K562 (cell line): Measurements from ENCODE around the gene MOK. TPM values are rescaled to one million over a fixed set of nuclear protein-coding genes. Genes with fewer than 3 reads are reported as not detected.
"Not testable (repeated sequence)": the region's sequence is repeated elsewhere in the genome, so short reads cannot be mapped to it uniquely, and the experiment has no call there.

ENCODE experiments used
- ATAC-seq: fragments of 200-7000 bp; cut with Tn5 transposase; 3 replicates; pipeline ENCODE4 v1.9.1; 2020; ENCODE audit warnings: moderate library complexity
- BruUV-seq: library from RNA; stranded (reverse); fragments of 400-500 nt; replicated peaks from 2 replicates; lab custom pipeline; 2021; lab: Mats Ljungman, UMichigan
- CTCF ChIA-PET: fragments of 300-600 bp; formaldehyde crosslinking; extraction: SDS; loops from one replicate; lab custom pipeline; 2021; ENCODE audit warnings: low intra/inter-chr PET ratio; lab: Yijun Ruan, JAX
- POLR2A ChIA-PET: fragments of 300-600, 350-650 bp; sonication (Branson Sonifier 250); formaldehyde crosslinking; extraction: SDS; loops from one replicate; lab custom pipeline; 2021; ENCODE audit warnings: antibody characterized with exemption, inconsistent platforms; lab: Yijun Ruan, JAX
- DNase-seq, 4 experiments: peaks; one replicate each; pipeline versions ENCODE4 v3.0.0 to v3.0.0-alpha.2; 2011 to 2018; ENCODE audit warnings: low spot score in 3 of 4, mixed read lengths in 3 of 4; ENCODE audit errors: extremely low read depth in 1 of 4
- FAIRE-seq: peaks from 2 replicates; lab custom pipeline; 2011; peaks lifted over from hg19 to GRCh38; lab: Jason Lieb, UNC
- H2AFZ ChIP-seq: 2 replicates; pipeline ENCODE4 v1.6.0; 2011; ENCODE audit warnings: low read depth, low read length, control low read depth, inconsistent platforms
- H3K27ac ChIP-seq: fragments of 200-600 bp; 3 replicates; pipeline ENCODE4 v1.8.0; 2011; ENCODE audit warnings: low read depth, mild to moderate bottlenecking, control low read depth, inconsistent platforms, low read length, moderate library complexity, mixed read lengths; ENCODE audit errors: extremely low read depth
- H3K27me3 ChIP-seq, 2 experiments: fragments of 300-600 bp in 1 of 2; 2 replicates in 1 of 2; 3 replicates in 1 of 2; pipeline versions ENCODE4 v1.6.0 to v1.8.0; 2011; ENCODE audit warnings: inconsistent platforms in 2 of 2, low read length in 2 of 2, mild to moderate bottlenecking in 1 of 2, mixed read lengths in 1 of 2, moderate library complexity in 1 of 2; ENCODE audit not compliant: control insufficient read depth in 2 of 2, insufficient read depth in 2 of 2
- H3K36me3 ChIP-seq: fragments of 300-600 bp; 3 replicates; pipeline ENCODE4 v1.8.0; 2011; ENCODE audit warnings: mild to moderate bottlenecking, low read length, inconsistent platforms; ENCODE audit not compliant: control insufficient read depth, insufficient read depth
- H3K4me1 ChIP-seq, 2 experiments: fragments of 200-600 bp in 1 of 2; replicated peaks in 1 of 2; 2 replicates in 1 of 2; 3 replicates in 1 of 2; pipeline versions ENCODE4 v1.5.1 to v1.8.0; 2011; ENCODE audit warnings: inconsistent platforms in 2 of 2, low read length in 2 of 2, mild to moderate bottlenecking in 1 of 2, mixed read lengths in 1 of 2, moderate library complexity in 1 of 2; ENCODE audit not compliant: control insufficient read depth in 2 of 2, insufficient read depth in 2 of 2
- H3K4me2 ChIP-seq: 2 replicates; pipeline ENCODE4 v1.6.1; 2011; ENCODE audit warnings: low read length, control low read depth, inconsistent platforms, mixed read lengths; ENCODE audit not compliant: insufficient read depth
- H3K4me3 ChIP-seq: fragments of 200-600 bp; sonication (generic), shearing (Covaris generic); 2 replicates; pipeline ENCODE4 v1.5.1; 2016; ENCODE audit warnings: control low read depth, inconsistent platforms
- H3K79me2 ChIP-seq: fragments of 200-600 bp; 3 replicates; pipeline ENCODE4 v1.8.0; 2011; ENCODE audit warnings: low read length, inconsistent platforms; ENCODE audit not compliant: control insufficient read depth, insufficient read depth
- H3K9ac ChIP-seq, 2 experiments: 2 replicates each; pipeline versions ENCODE4 v1.6.0 to v1.6.1; 2011; ENCODE audit warnings: low read depth in 2 of 2, low read length in 2 of 2, control low read depth in 1 of 2, inconsistent platforms in 1 of 2, mild to moderate bottlenecking in 1 of 2, mixed read lengths in 1 of 2; ENCODE audit not compliant: insufficient read depth in 1 of 2
- H3K9me1 ChIP-seq: one replicate; pipeline ENCODE4 v1.6.0; 2011; ENCODE audit warnings: inconsistent platforms, mild to moderate bottlenecking, low read length, moderate library complexity; ENCODE audit not compliant: control insufficient read depth, insufficient read depth
- H3K9me3 ChIP-seq: replicated peaks from 2 replicates; pipeline ENCODE4 v1.5.1; 2011; ENCODE audit warnings: low read depth, low read length, inconsistent platforms; ENCODE audit not compliant: control insufficient read depth, insufficient read depth
- H4K20me1 ChIP-seq: replicated peaks from 2 replicates; pipeline ENCODE4 v1.6.1; 2011; ENCODE audit warnings: low read length, inconsistent platforms, mixed read lengths; ENCODE audit not compliant: control insufficient read depth, insufficient read depth
- HOMEZ ChIP-seq: fragments of 250-450 bp; sonication (Bioruptor Pico); IDR thresholded peaks from 2 replicates; pipeline ENCODE4 v1.4.0; 2020; ENCODE audit warnings: mild to moderate bottlenecking, moderate library complexity
- LEF1 ChIP-seq: fragments of 450-650 bp; IDR thresholded peaks from 2 replicates; pipeline ENCODE4 v1.6.1; 2016; ENCODE audit warnings: mild to moderate bottlenecking
- MNT ChIP-seq, 2 experiments: fragments of 450-650 bp; conservative IDR thresholded peaks; 2 replicates each; pipeline ENCODE4 v1.6.1; 2017; ENCODE audit warnings: mild to moderate bottlenecking in 2 of 2, moderate library complexity in 2 of 2
- WGBS: fragments of 100-300 bp; shearing (Covaris generic); methylation state at CpG from one replicate; pipeline ENCODE4 v1.1.6; 2016; ENCODE audit warnings: low coverage, mixed read lengths; ENCODE audit not compliant: insufficient coverage; ENCODE audit errors: missing lambda C conversion rate; 5-methylcytosine and 5-hydroxymethylcytosine counted together
- in situ Hi-C: fragments of 300-500 bp; cut with MboI; formaldehyde crosslinking; loops from 4 replicates; pipeline ENCODE4 v1.15.0; 2018; ENCODE audit warnings: inconsistent platforms, mixed read lengths
- intact Hi-C: fragments of 100-400 bp; cut with micrococcal nuclease; formaldehyde crosslinking; loops from 2 replicates; pipeline ENCODE4 v1.14.2; 2022
- polyA plus RNA-seq, 8 experiments: library from polyadenylated mRNA; depleted of rRNA in 4 of 8; stranded (reverse) in 5 of 8; unstranded in 3 of 8; fragments of >200 nt; fragmentation: Nextera tagmentation in 2 of 8; fragmentation: Illumina TruSeq in 1 of 8; extraction: Ambion mirVana in 2 of 8; extraction: Trizol in 1 of 8; gene quantifications; 2 replicates each; pipeline versions ENCODE4 v1.2.1 to v1.2.3, GENCODE V29; 2011 to 2014; ENCODE audit warnings: inconsistent platforms in 1 of 8, missing spikeins in 1 of 8
- total RNA-seq, 7 experiments: library from RNA; depleted of rRNA in 6 of 7; stranded (reverse); fragments of >200 nt in 6 of 7; fragmentation: Illumina TruSeq in 2 of 7; extraction: Trizol in 2 of 7; gene quantifications; 2 replicates each; pipeline versions ENCODE4 v1.2.1 to v1.2.3, GENCODE V29; 2011 to 2021; ENCODE audit warnings: low replicate concordance in 1 of 7

Gene MOK
- total and polyA plus RNA-seq, 9 of the 15 experiments (the other 6 are each of a cell fraction or from before 2014, with no cell fraction given) = 1.3 to 8.4 (median 5.3) TPM

- Histone ChIP-seq H3K9me1 (no peaks in the 10 kb centered on the region), H3K4me2 (no peak overlapping the region), H3K27ac (no peak overlapping the region), H3K4me3 (no peak overlapping the region), H3K9ac (no peak overlapping the region), H3K27me3 (no peaks in the 10 kb centered on the region), H3K79me2 (no peaks in the 10 kb centered on the region), H3K9me3 (no peaks in the 10 kb centered on the region)
- in situ Hi-C loops = no loop called here
- 19% methylated on average over 4 of the region's 4 CpGs for WGBS
- TF ChIP-seq LEF1 = no peak
- TF ChIP-seq MNT (conservative IDR thresholded peaks at IDR 0.05) = no peak
- no peak for TF ChIP-seq HOMEZ
- TF ChIP-seq, all 486 proteins: peak for 0
- Histone ChIP-seq H3K4me1 (no peaks in the 10 kb centered on the region), H2AFZ (no peak overlapping the region), H3K36me3 (no peaks in the 10 kb centered on the region), H4K20me1 (no peaks in the 10 kb centered on the region)
- ChIA-PET POLR2A (no interaction called here), CTCF (no interaction called here)
- no peak for DNase-seq
- no peak for FAIRE-seq
- no peak for ATAC-seq
- intact Hi-C loops = no loop called here
- no TSS peak for BruUV-seq
These were observed 63.8 kb downstream of the MOK start for GRCh38 chr14:102241147-102241546.

- POLR2A ChIA-PET, DNase-seq, BruUV-seq, H3K4me1 ChIP-seq, in situ Hi-C loops, H3K36me3 ChIP-seq, H2AFZ ChIP-seq, H3K27ac ChIP-seq, H3K4me2 ChIP-seq, H3K4me3 ChIP-seq, H3K79me2 ChIP-seq, CTCF ChIA-PET, H3K9me3 ChIP-seq, H3K9ac ChIP-seq, FAIRE-seq, H4K20me1 ChIP-seq, H3K27me3 ChIP-seq, H3K9me1 ChIP-seq, ATAC-seq, intact Hi-C loops: not testable (repeated sequence)
- 18% methylated on average over 2 of the region's 5 CpGs for WGBS
These were observed 64.5 kb downstream of the MOK start for GRCh38 chr14:102240481-102240880.
